ENCODE results near the gene DAPK2. TPM values are rescaled to one million over a fixed set of nuclear protein-coding genes. Genes with fewer than 3 reads are reported as not detected.

Gene DAPK2
- total and polyA plus RNA-seq, 9 donors: 0.77 to 6.2 (median 2.0) TPM

DNA sequence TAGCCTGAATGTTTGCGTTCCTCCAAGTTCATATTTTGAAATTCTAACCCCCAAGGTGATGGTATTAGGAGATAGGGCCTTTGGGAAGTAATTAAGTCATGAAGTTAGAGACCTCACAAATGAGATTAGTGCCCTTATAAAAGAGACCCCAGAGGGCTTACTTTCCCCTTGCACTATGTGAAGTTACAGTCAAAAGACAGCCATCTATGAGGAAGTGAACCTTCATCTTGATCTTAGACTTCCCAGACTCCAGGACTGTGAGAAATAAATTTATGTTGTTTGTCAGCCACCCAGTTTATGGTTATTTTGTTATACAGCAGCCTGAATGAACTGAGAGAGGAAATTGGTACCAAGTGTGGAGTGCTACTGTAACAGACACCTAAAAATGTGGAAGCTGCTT lies 74.4 kb downstream of the DAPK2 start:
- no peaks in the 10 kb centered on the region for H3K27me3 ChIP-seq
- no peaks in the 10 kb centered on the region for H3K9me3 ChIP-seq
- H3K4me3 ChIP-seq: no peak overlapping the region
- 87 to 100% (median 95%) methylated on average over 1 of the region's 1 CpG for WGBS, 3 donors
- H3K36me3 ChIP-seq: no peaks in the 10 kb centered on the region
- TF ChIP-seq EP300 (IDR thresholded peaks at IDR 0.05) (no peak), POLR2A (IDR thresholded peaks at IDR 0.05) (no peak)
- TF ChIP-seq, protein P1, sequence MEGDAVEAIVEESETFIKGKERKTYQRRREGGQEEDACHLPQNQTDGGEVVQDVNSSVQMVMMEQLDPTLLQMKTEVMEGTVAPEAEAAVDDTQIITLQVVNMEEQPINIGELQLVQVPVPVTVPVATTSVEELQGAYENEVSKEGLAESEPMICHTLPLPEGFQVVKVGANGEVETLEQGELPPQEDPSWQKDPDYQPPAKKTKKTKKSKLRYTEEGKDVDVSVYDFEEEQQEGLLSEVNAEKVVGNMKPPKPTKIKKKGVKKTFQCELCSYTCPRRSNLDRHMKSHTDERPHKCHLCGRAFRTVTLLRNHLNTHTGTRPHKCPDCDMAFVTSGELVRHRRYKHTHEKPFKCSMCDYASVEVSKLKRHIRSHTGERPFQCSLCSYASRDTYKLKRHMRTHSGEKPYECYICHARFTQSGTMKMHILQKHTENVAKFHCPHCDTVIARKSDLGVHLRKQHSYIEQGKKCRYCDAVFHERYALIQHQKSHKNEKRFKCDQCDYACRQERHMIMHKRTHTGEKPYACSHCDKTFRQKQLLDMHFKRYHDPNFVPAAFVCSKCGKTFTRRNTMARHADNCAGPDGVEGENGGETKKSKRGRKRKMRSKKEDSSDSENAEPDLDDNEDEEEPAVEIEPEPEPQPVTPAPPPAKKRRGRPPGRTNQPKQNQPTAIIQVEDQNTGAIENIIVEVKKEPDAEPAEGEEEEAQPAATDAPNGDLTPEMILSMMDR (IDR thresholded peaks at IDR 0.05): no peak
- DNase-seq: no peak
- intact Hi-C loops (cut with DNase I): no loop called here
- H3K27ac ChIP-seq: no peak overlapping the region
- H3K4me1 ChIP-seq (ENCODE audit: insufficient read depth): no peaks in the 10 kb centered on the region

DNA sequence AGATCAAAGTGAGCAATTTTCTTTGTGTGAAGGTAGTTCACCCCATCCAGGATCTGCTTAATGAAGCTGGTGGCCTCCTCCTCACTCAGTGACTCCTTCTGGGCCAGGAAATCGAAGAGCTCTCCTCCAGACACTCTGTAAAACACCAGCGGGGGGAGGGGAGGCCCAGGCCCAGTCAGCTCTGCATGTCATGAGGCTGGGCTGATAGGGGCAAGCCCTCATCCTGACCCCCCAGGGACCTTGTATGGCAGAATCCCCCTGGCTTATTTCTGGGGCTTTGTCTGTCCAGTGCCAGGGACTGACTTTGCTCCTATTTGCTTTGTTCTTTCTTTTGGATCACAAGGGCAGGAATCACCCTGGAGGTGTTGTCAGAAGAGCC lies 74.9 kb downstream of the DAPK2 start:
- H3K4me1 ChIP-seq (ENCODE audit: insufficient read depth): no peaks in the 10 kb centered on the region
- intact Hi-C loops (cut with DNase I): no loop called here
- H3K27me3 ChIP-seq: no peaks in the 10 kb centered on the region
- 62 to 80% (median 64%) methylated on average over 2 of the region's 2 CpGs for WGBS, 3 donors
- H3K27ac ChIP-seq: no peak overlapping the region
- no peaks in the 10 kb centered on the region for H3K36me3 ChIP-seq
- no peak for DNase-seq
- TF ChIP-seq, protein P1 (IDR thresholded peaks at IDR 0.05): no peak
- no peak overlapping the region for H3K4me3 ChIP-seq
- no peaks in the 10 kb centered on the region for H3K9me3 ChIP-seq

DNA sequence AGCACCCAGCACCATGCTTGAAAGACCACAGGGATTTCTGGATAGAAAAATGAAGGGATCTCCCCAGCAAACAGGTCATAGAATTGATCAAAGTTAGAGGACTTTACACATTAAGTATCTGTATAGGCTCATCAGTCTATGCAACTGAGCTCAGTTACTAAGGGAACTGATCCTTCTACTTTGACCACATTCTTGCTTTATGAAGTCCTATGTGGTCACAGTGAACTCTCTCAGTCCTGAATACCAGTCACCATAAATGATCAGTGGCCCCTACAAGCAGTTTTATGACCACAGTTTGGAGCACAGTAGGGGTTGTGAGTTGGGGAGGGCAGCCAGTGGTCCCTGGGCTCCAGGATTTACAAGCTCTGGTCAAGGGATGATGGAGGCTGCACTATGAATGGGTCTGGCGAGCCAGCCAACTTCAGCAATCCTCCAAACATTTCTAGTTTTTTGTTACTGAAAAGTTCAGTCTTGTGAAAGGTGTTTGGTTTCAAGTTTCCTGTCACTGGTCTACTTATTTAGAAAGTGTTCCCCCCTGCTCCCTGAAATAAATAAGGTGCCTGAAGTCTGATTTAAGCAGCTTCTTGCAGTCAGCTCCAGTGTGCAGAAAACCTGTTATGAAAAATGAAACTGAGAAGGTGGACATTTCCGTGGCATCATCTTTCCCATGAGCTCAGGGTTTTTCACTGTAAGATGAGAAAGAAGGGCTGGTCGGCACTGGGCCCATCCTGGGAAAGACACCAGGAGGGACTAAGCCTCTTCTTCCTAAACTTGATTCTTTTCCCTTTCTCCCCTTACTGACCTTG lies 75.5 kb downstream of the DAPK2 start:
- intact Hi-C loops (cut with DNase I): no loop called here
- no peaks in the 10 kb centered on the region for H3K27me3 ChIP-seq
- H3K27ac ChIP-seq: no peak overlapping the region
- no peak for DNase-seq
- H3K36me3 ChIP-seq: no peaks in the 10 kb centered on the region
- H3K4me1 ChIP-seq (ENCODE audit: insufficient read depth): no peaks in the 10 kb centered on the region
- TF ChIP-seq POLR2A (IDR thresholded peaks at IDR 0.05) (no peak), EP300 (IDR thresholded peaks at IDR 0.05) (no peak)
- TF ChIP-seq, protein P1 (IDR thresholded peaks at IDR 0.05): no peak
- WGBS, 3 donors: 58 to 82% (median 80%) methylated on average over 3 of the region's 3 CpGs
- H3K4me3 ChIP-seq: no peak overlapping the region
- H3K9me3 ChIP-seq: no peaks in the 10 kb centered on the region

DNA sequence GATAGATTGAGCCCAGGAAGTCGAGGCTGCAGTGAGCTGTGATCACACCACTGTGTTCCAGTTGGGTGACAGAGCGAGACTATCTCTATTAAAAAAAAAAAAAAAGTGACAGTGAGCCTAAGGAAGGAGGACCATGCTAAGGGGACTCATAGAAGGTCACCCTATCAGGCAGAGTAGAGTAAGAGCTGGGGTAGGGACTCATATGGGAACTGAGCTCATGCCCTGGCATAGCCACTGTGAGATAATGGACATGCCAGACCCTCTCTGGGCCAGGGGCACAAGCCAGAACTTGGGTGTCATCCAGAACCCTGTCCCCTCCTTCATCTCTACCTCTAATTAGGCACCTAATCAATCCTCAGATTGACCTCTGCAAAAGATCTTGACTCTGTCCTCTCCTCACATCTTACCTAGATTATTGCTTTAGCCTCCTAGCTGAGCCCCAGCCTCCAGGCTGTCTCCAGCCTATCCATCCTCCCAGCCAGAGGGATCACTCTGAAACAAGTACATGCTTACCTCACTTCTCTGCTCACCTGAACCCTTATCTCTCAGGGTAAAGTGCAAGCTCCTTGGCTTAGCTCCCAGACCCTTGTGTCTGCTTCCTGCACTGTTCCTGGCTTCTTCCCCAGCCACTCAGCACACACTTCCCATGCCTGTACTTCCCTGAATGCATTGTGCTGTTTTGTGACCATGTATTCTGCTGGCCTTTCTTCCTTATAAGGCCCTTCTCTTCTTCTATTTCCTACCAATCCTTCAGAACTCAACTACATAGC lies 76.4 kb downstream of the DAPK2 start:
- no peak overlapping the region for H3K4me3 ChIP-seq
- H3K4me1 ChIP-seq (ENCODE audit: insufficient read depth): no peaks in the 10 kb centered on the region
- no peak overlapping the region for H3K27ac ChIP-seq
- intact Hi-C loops (cut with DNase I): no loop called here
- H3K36me3 ChIP-seq: no peaks in the 10 kb centered on the region
- DNase-seq: no peak
- TF ChIP-seq EP300 (IDR thresholded peaks at IDR 0.05) (no peak), POLR2A (IDR thresholded peaks at IDR 0.05) (no peak)
- TF ChIP-seq, protein P1 (IDR thresholded peaks at IDR 0.05): no peak
- H3K27me3 ChIP-seq: no peaks in the 10 kb centered on the region
- 94 to 100% (median 96%) methylated on average over 2 of the region's 2 CpGs for WGBS, 3 donors
- H3K9me3 ChIP-seq: no peaks in the 10 kb centered on the region
